Endothelial cell of umbilical vein (primary cell): Measurements from ENCODE around the gene TEAD3. TPM values are rescaled to one million over a fixed set of nuclear protein-coding genes. Genes with fewer than 3 reads are reported as not detected.

ENCODE experiments used
- BruUV-seq: library from RNA; stranded (reverse); fragments of 400-500 nt; replicated peaks from 2 replicates; lab custom pipeline; 2021; lab: Mats Ljungman, UMichigan
- CTCF ChIA-PET: fragments of 300-600, 350-600 bp; sonication (Branson Sonifier 250); formaldehyde crosslinking; loops from one replicate; lab custom pipeline; 2021; ENCODE audit warnings: antibody characterized with exemption, inconsistent platforms; lab: Charles Lee
- POLR2A ChIA-PET: fragments of 300-600, 350-600 bp; sonication (Branson Sonifier 250); formaldehyde crosslinking; loops from one replicate; lab custom pipeline; 2021; ENCODE audit warnings: antibody characterized with exemption, inconsistent platforms; lab: Charles Lee
- DNase-seq: peaks from one replicate; pipeline ENCODE4 v3.0.0-alpha.2; 2011; ENCODE audit warnings: low read depth, low spot score
- FAIRE-seq: peaks from 2 replicates; lab custom pipeline; 2011; peaks lifted over from hg19 to GRCh38; lab: Jason Lieb, UNC
- H2AFZ ChIP-seq: 2 replicates; pipeline ENCODE4 v1.6.0; 2012; ENCODE audit warnings: low read depth, low read length, control low read depth, inconsistent platforms
- H3K27ac ChIP-seq: 2 replicates; pipeline ENCODE4 v1.5.1; 2011; ENCODE audit warnings: low read depth, mild to moderate bottlenecking, control low read depth, low read length, moderate library complexity; ENCODE audit not compliant: insufficient read depth
- H3K27me3 ChIP-seq, 2 experiments: 2 replicates each; pipeline versions ENCODE4 v1.6.0 to v1.6.1; 2011; ENCODE audit warnings: low read length in 2 of 2, mixed read lengths in 1 of 2; ENCODE audit not compliant: control insufficient read depth in 2 of 2, insufficient read depth in 2 of 2
- H3K36me3 ChIP-seq, 2 experiments: 2 replicates in 1 of 2; 3 replicates in 1 of 2; pipeline ENCODE4 v1.5.1; 2011; ENCODE audit warnings: low read length in 2 of 2, mild to moderate bottlenecking in 1 of 2, moderate library complexity in 1 of 2; ENCODE audit not compliant: control insufficient read depth in 2 of 2, insufficient read depth in 2 of 2; ENCODE audit errors: extremely low read depth in 1 of 2
- H3K4me1 ChIP-seq: 3 replicates; pipeline ENCODE4 v1.5.1; 2011; ENCODE audit warnings: mild to moderate bottlenecking, low read length; ENCODE audit not compliant: control insufficient read depth, insufficient read depth; ENCODE audit errors: extremely low read depth
- H3K4me2 ChIP-seq: 2 replicates; pipeline ENCODE4 v1.6.1; 2011; ENCODE audit warnings: low read length, control low read depth, mixed read lengths; ENCODE audit not compliant: insufficient read depth
- H3K4me3 ChIP-seq, 3 experiments: fragments of 200-600 bp in 1 of 3; sonication (generic), shearing (Covaris generic) in 1 of 3; replicated peaks in 1 of 3; 2 replicates each; pipeline ENCODE4 v1.5.1; 2011 to 2016; ENCODE audit warnings: control low read depth in 3 of 3, low read length in 3 of 3, mild to moderate bottlenecking in 2 of 3, inconsistent platforms in 1 of 3, low read depth in 1 of 3, moderate library complexity in 1 of 3; ENCODE audit not compliant: insufficient read depth in 1 of 3
- H3K79me2 ChIP-seq: 2 replicates; pipeline ENCODE4 v1.6.0; 2012; ENCODE audit warnings: low read length, inconsistent platforms; ENCODE audit not compliant: control insufficient read depth, insufficient read depth
- H3K9ac ChIP-seq: replicated peaks from 2 replicates; pipeline ENCODE3; 2011; ENCODE audit warnings: low read length, control low read depth; ENCODE audit not compliant: insufficient read depth; ENCODE audit errors: extremely low read depth
- H3K9me1 ChIP-seq: replicated peaks from 3 replicates; pipeline ENCODE4 v1.6.0; 2011; ENCODE audit warnings: mild to moderate bottlenecking, low read length; ENCODE audit not compliant: control insufficient read depth, insufficient read depth; ENCODE audit errors: extremely low read depth
- H3K9me3 ChIP-seq: replicated peaks from 2 replicates; pipeline ENCODE4 v1.5.1; 2012; ENCODE audit warnings: low read length, inconsistent platforms; ENCODE audit not compliant: control insufficient read depth, insufficient read depth
- H4K20me1 ChIP-seq: replicated peaks from 2 replicates; pipeline ENCODE3; 2011; ENCODE audit warnings: mild to moderate bottlenecking, low read length; ENCODE audit not compliant: control insufficient read depth, insufficient read depth; ENCODE audit errors: extremely low read depth
- CTCF ChIP-seq, 2 donors: IDR thresholded peaks; 1 replicate in 1 of 2; 2 replicates in 1 of 2; pipeline ENCODE4 v1.5.1; 2011; ENCODE audit warnings: low read length in 2 of 2, mild to moderate bottlenecking in 2 of 2, moderate library complexity in 2 of 2, control low read depth in 1 of 2, inconsistent platforms in 1 of 2, low read depth in 1 of 2; ENCODE audit not compliant: insufficient read depth in 1 of 2; ENCODE audit errors: extremely low read depth in 1 of 2
- EZH2 ChIP-seq: IDR thresholded peaks from 2 replicates; pipeline ENCODE4 v1.6.1; 2012; ENCODE audit warnings: borderline replicate concordance, low read depth, mild to moderate bottlenecking, moderate library complexity, low read length, inconsistent platforms; ENCODE audit not compliant: severe bottlenecking
- FOS ChIP-seq: IDR thresholded peaks from 2 replicates; pipeline ENCODE4 v1.6.1; 2011; ENCODE audit warnings: mild to moderate bottlenecking, low read length, moderate library complexity, borderline replicate concordance; ENCODE audit not compliant: insufficient read depth
- GATA2 ChIP-seq: IDR thresholded peaks from 2 replicates; pipeline ENCODE4 v1.7.0; 2011; ENCODE audit warnings: low read depth, mild to moderate bottlenecking, moderate library complexity, mixed read lengths, low read length; ENCODE audit not compliant: insufficient read length, insufficient read depth
- JUN ChIP-seq: IDR thresholded peaks from 2 replicates; pipeline ENCODE4 v1.6.1; 2011; ENCODE audit warnings: borderline replicate concordance, low read depth; ENCODE audit not compliant: insufficient read length, insufficient read depth
- MAX ChIP-seq: IDR thresholded peaks from 2 replicates; pipeline ENCODE4 v1.6.1; 2011; ENCODE audit not compliant: insufficient read depth, insufficient read length
- MYC ChIP-seq: IDR thresholded peaks from one replicate; pipeline ENCODE4 v1.6.1; 2011; ENCODE audit warnings: mild to moderate bottlenecking, low read depth, low read length
- POLR2A ChIP-seq: IDR thresholded peaks from 2 replicates; pipeline ENCODE4 v1.6.1; 2012; ENCODE audit warnings: low read depth, mild to moderate bottlenecking, control low read depth, low read length
- POLR2AphosphoS5 ChIP-seq: IDR thresholded peaks from 2 replicates; pipeline ENCODE4 v1.6.1; 2012; ENCODE audit warnings: low read depth, mild to moderate bottlenecking, control low read depth, low read length, moderate library complexity; ENCODE audit not compliant: insufficient read depth
- dilution Hi-C: fragments of 300-500 bp; cut with MboI; formaldehyde crosslinking; loops from one replicate; pipeline ENCODE4 v1.15.0; 2019; ENCODE audit warnings: low sequenced_read_pairs; ENCODE audit not compliant: extremely low pct_ligation_motif_present
- intact Hi-C: fragments of 100-400 bp; cut with micrococcal nuclease; formaldehyde crosslinking; loops from one replicate; pipeline ENCODE4 v1.10.0; 2022
- polyA plus RNA-seq, 4 experiments: library from polyadenylated mRNA; depleted of rRNA in 3 of 4; stranded (reverse) in 3 of 4; unstranded in 1 of 4; fragments of >200 nt; gene quantifications; 2 replicates each; pipeline versions ENCODE4 v1.2.1 to v1.2.3, GENCODE V29; 2011 to 2012; ENCODE audit warnings: missing spikeins in 1 of 4
- total RNA-seq: library from RNA; stranded (reverse); gene quantifications from 2 replicates; pipeline ENCODE4 v1.2.3, GENCODE V29; 2021

The TEAD3 gene
- total and polyA plus RNA-seq, 2 donors (not counting 3 experiments of a cell fraction or from before 2014, with no cell fraction given), result 1.1 to 1.6 TPM

GRCh38 chr6:35521235-35521634, 24.4 kb upstream of the TEAD3 start:
- Histone ChIP-seq H3K4me2 (no peak overlapping the region), H3K9me1 (no peaks in the 10 kb centered on the region), H4K20me1 (no peaks in the 10 kb centered on the region), H3K79me2 (no peaks in the 10 kb centered on the region), H3K4me1 (no peaks in the 10 kb centered on the region), H3K27me3 (no peaks in the 10 kb centered on the region), H3K36me3 (no peaks in the 10 kb centered on the region), H3K9ac (no peak overlapping the region), H3K27ac (no peak overlapping the region), H2AFZ (no peak overlapping the region), H3K4me3 (no peak overlapping the region), H3K9me3 (no peaks in the 10 kb centered on the region)
- dilution Hi-C loops, result no loop called here
- intact Hi-C loops, result loop anchor here (5.0 to 10.0 kb wide), 2 partner anchors 46 to 104 kb away; no protein-coding TSS in a partner anchor
- ChIA-PET POLR2A (no interaction called here), CTCF (interaction anchor here (0.7 to 11.7 kb wide), 8 partner anchors 12 to 230 kb away, joined by 3 to 252 read pairs (median 3); partner anchors contain the start of gene ARMC12)
- no peak for TF ChIP-seq FOS
- no peak for TF ChIP-seq GATA2
- TF ChIP-seq MAX, result no peak
- no peak for TF ChIP-seq POLR2AphosphoS5
- TF ChIP-seq JUN, result no peak
- TF ChIP-seq MYC, result no peak
- TF ChIP-seq EZH2, result no peak
- no peak for TF ChIP-seq POLR2A
- TF ChIP-seq CTCF (IDR thresholded peaks at IDR 0.05; ENCODE audit: extremely low read depth in 1 of 2, insufficient read depth in 1 of 2, low read depth in 1 of 2, low read length in 2 of 2), result no peak
- BruUV-seq, result no TSS peak
- no peak for DNase-seq
- no peak for FAIRE-seq
